GM19452 (cell line): Measurements from ENCODE around the gene SMIM13.

Experiments used
- ATAC-seq: cut with Tn5 transposase; IDR thresholded peaks from one replicate; pipeline ENCODE4 v1.9.1; 2021; ENCODE audit not compliant: unreplicated experiment

The SMIM13 gene

DNA sequence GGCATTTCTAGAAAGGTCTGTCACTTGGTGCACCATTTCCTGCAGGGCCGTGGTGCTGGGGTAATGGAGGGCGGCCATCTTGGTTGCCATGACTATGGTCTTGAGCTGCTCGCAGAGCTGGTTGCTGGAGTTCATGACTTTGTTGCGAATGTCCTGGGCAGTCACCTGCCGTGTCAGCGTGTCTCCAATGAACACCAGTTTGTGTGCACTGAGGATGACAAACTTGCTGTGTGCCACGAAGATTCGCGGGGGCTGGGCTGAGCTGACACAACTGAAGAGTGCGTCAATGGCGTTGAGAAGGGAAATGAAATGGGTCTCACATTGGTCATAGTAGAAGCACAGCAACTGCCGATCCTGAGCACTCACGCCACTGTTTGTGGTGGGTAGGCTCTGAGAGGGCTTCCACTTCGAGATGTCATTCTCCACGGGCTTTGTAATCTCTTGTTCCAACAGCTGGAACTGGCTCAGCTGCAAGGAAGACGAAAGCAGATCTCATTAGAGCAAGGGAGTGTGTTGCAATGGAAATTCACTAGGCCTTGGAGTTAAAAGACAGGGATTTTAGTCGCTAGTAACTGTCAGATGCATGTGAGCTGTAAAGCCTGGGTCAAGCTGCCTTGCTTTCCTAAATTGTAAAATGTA lies 91.7 kb downstream of the SMIM13 start:
- ATAC-seq = no peak

DNA sequence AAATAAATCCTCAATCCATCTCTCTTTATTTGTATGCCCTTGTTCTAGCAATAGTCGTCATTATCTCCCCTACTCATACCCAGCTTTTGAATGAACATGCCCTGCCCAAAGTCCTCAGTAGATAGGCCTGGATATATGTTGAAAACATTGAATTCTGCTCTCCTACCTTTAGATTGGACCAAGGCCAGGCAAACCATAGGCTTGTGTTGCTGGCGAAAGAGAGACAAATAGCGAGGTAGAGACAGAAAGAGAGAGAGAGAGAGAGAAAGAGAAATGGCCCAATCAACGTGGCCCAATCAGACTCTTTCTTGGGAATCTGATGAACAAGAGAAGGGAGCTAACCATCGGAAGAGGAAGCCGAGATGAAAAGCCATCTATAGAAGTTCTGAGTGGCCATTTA lies 93.7 kb downstream of the SMIM13 start:
- no peak for ATAC-seq
